Loucy (cell line): ENCODE measurements around the gene OR2F1.

Source experiments
- EZH2phosphoT487 ChIP-seq: fragments of 200-600 bp; IDR thresholded peaks from 2 replicates; pipeline ENCODE4 v1.6.1; 2018; ENCODE audit warnings: antibody characterized with exemption, mild to moderate bottlenecking, moderate library complexity, borderline replicate concordance
- TF ChIP-seq, protein P1 (sequence below): fragments of 200-600 bp; sonication (generic); conservative IDR thresholded peaks from 2 replicates; pipeline ENCODE4 v1.5.1; 2014; ENCODE audit warnings: mild to moderate bottlenecking, antibody characterized with exemption, low read length

DNA sequence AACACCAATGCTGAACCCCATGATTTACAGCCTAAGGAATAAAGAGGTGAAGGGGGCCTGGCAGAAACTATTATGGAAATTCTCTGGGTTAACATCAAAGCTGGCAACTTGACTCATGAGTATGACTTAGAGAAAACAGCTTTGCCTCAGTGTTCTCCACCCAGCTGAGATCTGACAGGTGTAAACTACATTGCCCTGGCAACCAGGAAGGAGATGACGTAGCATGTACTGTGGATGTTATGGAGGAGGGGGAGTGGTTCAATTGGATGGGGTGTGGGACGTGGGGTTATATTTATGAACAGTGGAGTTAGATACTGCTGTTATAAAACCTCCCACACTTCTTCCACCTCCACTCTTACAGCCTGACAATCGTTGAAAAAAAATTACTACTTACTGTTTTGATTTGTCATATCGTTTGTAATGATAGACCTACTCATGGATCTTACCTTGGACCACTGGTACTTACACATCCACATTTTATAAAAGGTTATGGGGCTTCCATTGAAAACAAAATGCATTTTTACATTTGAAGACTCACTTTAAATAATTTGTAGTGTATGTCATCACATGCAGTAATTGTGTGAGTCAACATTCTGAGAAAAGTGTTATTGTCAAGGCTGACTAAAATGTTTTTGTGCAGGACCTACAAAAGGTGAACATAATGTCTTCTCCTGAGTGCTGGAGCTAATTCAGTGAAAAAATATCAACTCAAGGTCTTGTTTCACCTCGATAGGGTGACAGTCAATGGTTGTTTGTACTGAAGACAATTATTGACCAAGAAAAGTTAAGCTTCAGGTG, 6.4 kb downstream of the OR2F1 start:
- TF ChIP-seq, protein P1, sequence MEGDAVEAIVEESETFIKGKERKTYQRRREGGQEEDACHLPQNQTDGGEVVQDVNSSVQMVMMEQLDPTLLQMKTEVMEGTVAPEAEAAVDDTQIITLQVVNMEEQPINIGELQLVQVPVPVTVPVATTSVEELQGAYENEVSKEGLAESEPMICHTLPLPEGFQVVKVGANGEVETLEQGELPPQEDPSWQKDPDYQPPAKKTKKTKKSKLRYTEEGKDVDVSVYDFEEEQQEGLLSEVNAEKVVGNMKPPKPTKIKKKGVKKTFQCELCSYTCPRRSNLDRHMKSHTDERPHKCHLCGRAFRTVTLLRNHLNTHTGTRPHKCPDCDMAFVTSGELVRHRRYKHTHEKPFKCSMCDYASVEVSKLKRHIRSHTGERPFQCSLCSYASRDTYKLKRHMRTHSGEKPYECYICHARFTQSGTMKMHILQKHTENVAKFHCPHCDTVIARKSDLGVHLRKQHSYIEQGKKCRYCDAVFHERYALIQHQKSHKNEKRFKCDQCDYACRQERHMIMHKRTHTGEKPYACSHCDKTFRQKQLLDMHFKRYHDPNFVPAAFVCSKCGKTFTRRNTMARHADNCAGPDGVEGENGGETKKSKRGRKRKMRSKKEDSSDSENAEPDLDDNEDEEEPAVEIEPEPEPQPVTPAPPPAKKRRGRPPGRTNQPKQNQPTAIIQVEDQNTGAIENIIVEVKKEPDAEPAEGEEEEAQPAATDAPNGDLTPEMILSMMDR: no peak
- no peak for TF ChIP-seq EZH2phosphoT487
